HG03354 (cell line): Measurements from ENCODE around the gene GRIK3.
"Not testable (repeated sequence)": the region's sequence is repeated elsewhere in the genome, so short reads cannot be mapped to it uniquely, and the experiment has no call there.

ENCODE experiments used
- ATAC-seq: cut with Tn5 transposase; IDR thresholded peaks from one replicate; pipeline ENCODE4 v1.9.1; 2021; ENCODE audit warnings: mild to moderate bottlenecking; ENCODE audit not compliant: unreplicated experiment, poor library complexity, severe bottlenecking

The GRIK3 gene

DNA sequence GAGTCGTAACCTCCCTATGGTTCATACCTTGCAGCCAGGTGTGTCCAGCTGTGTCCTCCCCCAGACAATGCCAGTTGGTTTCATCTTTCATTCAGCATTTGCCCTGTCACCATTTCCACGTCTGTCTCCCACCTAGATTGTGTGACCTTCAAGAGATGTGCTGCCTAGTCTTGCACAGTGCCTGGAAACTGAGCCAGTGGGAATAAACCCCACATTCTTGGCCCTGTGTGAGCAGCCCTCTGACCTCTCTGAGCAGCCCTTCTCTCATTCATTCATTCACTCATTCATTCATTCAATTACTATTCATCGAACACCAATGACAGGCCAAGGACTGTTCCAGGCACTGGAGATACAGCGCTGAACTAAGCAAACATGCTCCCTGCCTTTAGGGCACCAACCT, 115.7 kb downstream of the GRIK3 start:
- ATAC-seq: no peak

DNA sequence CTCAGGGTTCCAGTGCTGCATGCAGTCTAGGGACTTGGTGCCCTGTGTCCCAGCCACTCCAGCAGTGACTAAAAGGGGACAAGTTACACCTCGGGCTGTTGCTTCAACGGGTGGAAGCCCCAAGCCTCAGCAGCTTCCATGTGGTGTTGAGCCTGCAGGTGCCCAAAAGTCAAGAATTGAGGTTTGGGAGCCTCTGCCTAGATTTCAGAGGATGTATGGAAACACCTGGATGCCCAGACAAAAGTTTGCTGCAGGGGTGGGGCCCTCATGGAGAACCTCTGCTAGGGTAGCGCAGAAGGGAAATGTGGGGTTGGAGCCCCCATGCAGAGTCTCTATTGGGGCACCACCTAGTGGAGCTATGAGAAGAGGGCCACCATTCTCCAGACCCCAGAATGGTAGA, 117.8 kb downstream of the GRIK3 start:
- not testable (repeated sequence) for ATAC-seq

DNA sequence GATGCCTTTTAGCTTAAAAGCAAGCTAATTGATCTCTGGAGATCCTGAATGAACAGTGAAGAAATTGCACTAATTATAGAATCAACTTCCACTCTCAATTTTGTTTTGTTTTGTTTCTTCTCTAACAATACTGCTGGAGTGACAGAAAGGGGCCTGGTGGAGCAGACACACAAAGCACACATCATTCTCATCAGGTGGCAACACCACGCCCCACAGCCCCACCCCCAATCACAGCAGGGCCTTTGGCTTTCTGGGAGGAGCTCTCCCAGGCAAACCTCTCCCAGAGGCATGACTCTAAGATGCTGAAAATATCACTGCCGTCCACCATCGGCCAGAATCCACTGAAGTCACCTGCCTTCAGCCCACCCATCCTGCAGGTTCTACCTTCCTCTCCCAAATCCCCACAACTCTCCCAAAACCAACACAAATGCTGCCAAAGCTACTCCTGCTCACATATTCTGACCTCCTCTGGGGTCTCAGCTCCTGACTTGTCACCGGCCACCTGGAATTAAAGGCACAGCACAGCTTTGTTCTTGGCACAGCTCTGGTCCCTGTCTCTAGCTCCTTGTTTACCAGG, 120.7 kb downstream of the GRIK3 start:
- no peak for ATAC-seq

DNA sequence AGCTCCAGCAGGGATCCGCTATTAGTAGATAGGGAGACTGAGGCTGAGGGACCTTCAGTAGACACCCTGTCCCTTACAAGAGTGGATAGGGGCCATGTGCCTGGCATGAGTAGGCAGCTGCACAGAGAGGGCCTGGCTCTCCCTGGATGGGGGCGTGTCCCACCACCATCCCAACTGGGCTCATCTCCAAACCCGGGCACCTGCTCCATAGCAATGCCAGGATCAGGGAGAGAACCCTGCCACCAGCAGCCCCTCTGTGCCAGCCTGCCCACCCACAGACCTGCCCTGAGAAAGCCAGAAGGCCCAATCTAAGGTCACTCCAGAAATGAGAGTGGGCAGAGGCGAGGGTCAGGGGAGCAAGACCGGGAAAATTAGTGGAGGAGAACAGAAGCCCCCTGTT, 121.3 kb downstream of the GRIK3 start:
- no peak for ATAC-seq

- no peak for ATAC-seq
Observed at GRCh38 chr1:36912365-36912865, 121.9 kb downstream of the GRIK3 start.

DNA sequence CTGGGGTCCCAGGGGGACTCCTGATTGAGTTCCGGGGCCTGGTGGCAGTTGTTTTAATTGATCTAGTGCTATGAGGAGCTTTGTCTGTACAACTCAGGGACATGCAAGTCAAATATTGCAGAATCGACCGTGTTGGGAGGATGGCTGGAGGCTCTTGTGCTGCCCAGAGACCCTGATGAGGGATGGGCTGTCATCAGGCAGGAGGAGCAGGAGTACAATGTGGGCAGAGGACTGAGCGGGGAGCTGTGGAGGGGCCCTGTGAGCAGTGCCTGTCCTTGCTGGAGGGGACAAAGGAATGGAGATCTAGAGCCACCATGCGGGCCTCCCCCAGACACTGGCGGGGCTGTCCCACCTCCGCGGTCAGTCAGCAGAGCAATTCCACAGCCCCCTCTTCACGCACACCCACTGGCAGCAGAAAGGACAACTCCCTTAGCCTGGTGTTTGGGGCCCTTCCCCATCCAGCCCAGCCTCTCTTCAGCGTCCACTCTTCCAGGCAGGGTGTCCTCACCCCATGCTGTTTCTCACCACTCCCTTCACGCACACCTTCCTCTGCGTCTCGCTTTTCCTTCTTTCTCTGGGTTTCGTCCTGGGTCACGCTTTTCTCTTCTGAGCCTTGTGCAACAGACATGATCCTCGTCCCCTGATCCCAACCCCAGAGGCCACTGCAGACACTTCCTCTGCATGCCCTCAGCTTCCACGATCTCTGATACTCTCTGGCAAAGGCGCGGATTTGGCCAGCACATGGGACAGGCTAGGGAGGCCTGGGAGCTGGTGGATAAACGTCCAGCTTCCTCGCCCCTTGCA, 122.6 kb downstream of the GRIK3 start:
- no peak for ATAC-seq

GRCh38 chr1:36910886-36911540, 123.3 kb downstream of the GRIK3 start:
- ATAC-seq: no peak

DNA sequence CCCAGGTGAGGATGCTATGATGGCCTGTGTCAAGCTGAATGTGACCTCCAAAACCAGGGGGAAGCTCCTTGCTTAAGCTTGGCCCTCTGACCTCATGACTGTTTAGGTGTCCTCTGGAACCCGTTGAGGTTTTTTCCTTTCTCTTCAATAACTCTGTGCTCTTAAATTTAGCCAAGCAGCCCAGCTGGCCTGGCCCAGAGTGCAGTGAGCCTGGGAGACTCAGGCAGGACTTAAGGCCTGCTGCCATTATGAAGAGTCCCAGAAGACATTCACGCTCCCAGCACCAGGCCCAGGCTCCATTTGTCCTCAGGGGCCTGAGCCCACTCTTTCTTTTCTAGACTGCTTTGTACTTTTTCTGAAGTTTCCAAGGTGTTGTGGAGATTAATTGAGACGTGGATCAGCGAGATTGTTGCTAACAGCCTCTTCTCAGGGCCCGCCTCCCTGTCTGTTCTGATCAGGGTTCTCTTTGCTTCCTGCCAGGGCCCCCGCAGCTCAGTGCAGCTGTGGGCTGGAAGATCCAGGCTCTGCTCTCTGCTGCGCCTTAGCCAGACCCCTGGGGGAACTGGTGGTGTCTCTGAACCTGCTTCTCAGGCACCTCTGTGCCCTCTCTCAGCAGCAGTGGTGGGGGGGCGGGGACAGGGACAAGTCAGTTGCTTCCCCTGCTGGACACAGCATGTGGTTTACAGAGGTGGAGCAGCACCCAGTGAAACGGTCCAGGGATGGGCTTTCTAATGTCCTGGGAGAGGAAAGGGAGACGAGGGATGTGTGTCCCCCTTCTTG, 124.2 kb downstream of the GRIK3 start:
- ATAC-seq: no peak

- not testable (repeated sequence) for ATAC-seq
Observed at GRCh38 chr1:36909359-36909758, 125.0 kb downstream of the GRIK3 start.

- no peak for ATAC-seq
Observed at GRCh38 chr1:36908096-36908495, 126.2 kb downstream of the GRIK3 start.

- no peak for ATAC-seq
Observed at GRCh38 chr1:36906555-36906954, 127.8 kb downstream of the GRIK3 start.

- ATAC-seq: no peak
Observed at GRCh38 chr1:36905941-36906340, 128.4 kb downstream of the GRIK3 start.

GRCh38 chr1:36900128-36900527, 134.2 kb downstream of the GRIK3 start:
- ATAC-seq: no peak

- not testable (repeated sequence) for ATAC-seq
Observed at GRCh38 chr1:36897813-36898212, 136.5 kb downstream of the GRIK3 start.

- ATAC-seq: no peak
Observed at GRCh38 chr1:36894824-36895223, 139.5 kb downstream of the GRIK3 start.

DNA sequence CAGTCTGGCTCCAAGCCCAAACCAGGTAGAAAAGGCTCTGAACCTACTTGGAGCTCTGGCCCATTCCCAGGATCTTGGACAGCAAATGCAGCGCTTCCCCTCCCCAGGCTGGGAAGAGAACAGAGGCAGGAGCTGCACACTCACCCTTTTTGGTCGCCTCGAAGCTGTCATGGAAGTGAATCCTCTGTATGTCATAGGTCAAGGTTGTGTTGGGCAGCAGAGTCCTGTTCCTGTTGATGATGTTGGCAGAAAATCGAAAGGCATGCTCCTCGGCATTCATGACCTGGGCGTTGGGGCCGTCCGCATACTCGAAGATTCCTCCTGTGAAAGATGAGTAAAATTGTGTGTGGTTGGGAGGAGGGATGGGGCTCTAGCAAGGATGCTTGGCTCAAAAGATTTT, 143.5 kb downstream of the GRIK3 start:
- no peak for ATAC-seq

- no peak for ATAC-seq
Observed at GRCh38 chr1:36889478-36890226, 144.7 kb downstream of the GRIK3 start.

DNA sequence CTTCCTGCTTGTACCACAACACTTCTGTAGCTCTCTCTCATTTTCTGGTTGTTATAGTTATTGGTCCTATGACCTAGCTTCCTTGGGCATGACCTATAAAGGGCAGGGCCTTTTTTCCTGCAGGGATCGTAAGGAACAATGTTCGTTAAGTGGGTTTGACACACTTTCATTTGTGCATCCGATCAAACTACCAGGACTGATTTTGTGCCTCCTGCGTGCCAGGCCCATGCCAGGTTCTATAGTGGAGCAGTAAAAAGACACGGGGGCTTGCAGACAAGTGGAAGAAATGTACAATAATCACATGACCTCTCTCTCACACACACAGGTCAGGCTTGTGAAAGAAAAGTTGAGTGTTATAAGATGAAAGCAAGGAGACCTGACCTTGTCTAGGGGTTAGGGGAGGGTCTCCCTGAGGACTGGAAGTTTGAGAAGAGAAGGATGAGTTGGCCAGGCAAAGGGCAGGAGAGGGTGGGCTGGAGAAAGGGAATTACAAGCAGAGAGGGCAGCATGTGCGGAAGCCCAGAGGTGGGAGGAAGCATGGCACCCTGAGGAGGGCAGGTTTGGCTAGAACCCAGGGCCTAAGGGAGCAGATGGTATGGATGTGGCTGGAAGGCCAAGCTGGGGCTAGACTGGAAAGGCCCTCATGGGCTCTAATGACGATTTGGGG, 145.4 kb downstream of the GRIK3 start:
- ATAC-seq: no peak
